Measurements from ENCODE around the gene LLGL2.
A peak's percentile ranks its signal among the peaks of the same experiment; 100 is the strongest.
"Not testable (repeated sequence)": the region's sequence is repeated elsewhere in the genome, so short reads cannot be mapped to it uniquely, and the experiment has no call there.

Gene LLGL2

GRCh38 chr17:75516619-75517296 is 8.7 kb upstream of the LLGL2 start:
- H3K4me3 ChIP-seq (ENCODE audit: low read length): peak overlapping the region; percentile 79
- DNase-seq (ENCODE audit: low read depth, low spot score): no peak

GRCh38 chr17:75517297-75517865 is 8.1 kb upstream of the LLGL2 start:
- DNase-seq (ENCODE audit: low read depth, low spot score): no peak
- peak overlapping the region; percentile 79 for H3K4me3 ChIP-seq (ENCODE audit: low read length)

GRCh38 chr17:75518201-75518600 is 7.3 kb upstream of the LLGL2 start:
- peak; percentile 94 for DNase-seq (ENCODE audit: low read depth, low spot score)
- H3K4me3 ChIP-seq (ENCODE audit: low read length): peak overlapping the region; percentile 79

GRCh38 chr17:75518983-75519537 is 6.4 kb upstream of the LLGL2 start:
- DNase-seq (ENCODE audit: low read depth, low spot score): no peak
- H3K4me3 ChIP-seq (ENCODE audit: low read length): no peak overlapping the region

GRCh38 chr17:75520413-75520812 is 5.1 kb upstream of the LLGL2 start:
- H3K4me3 ChIP-seq (ENCODE audit: low read length); DNase-seq (ENCODE audit: low read depth, low spot score): not testable (repeated sequence)

GRCh38 chr17:75521290-75521689 is 4.2 kb upstream of the LLGL2 start:
- H3K4me3 ChIP-seq (ENCODE audit: low read length): no peak overlapping the region
- DNase-seq (ENCODE audit: low read depth, low spot score): no peak

GRCh38 chr17:75521951-75522727 is 3.4 kb upstream of the LLGL2 start:
- DNase-seq (ENCODE audit: low read depth, low spot score): no peak
- H3K4me3 ChIP-seq (ENCODE audit: low read length): no peak overlapping the region

- H3K4me3 ChIP-seq (ENCODE audit: low read length): no peak overlapping the region
- DNase-seq (ENCODE audit: low read depth, low spot score): no peak
Observed at GRCh38 chr17:75523647-75524046, 1.9 kb upstream of the LLGL2 start.

- no peak overlapping the region for H3K4me3 ChIP-seq (ENCODE audit: low read length)
- DNase-seq (ENCODE audit: low read depth, low spot score): no peak
Observed at GRCh38 chr17:75524269-75524969, 1.1 kb upstream of the LLGL2 start.

- no peak for DNase-seq (ENCODE audit: low read depth, low spot score)
- H3K4me3 ChIP-seq (ENCODE audit: low read length): peak overlapping the region; percentile 49
Observed at GRCh38 chr17:75525806-75526554, 483 bp downstream of the LLGL2 start.

- no peak for DNase-seq (ENCODE audit: low read depth, low spot score)
- no peak overlapping the region for H3K4me3 ChIP-seq (ENCODE audit: low read length)
Observed at GRCh38 chr17:75526555-75527270, 1.2 kb downstream of the LLGL2 start.

GRCh38 chr17:75530837-75531720 is 5.6 kb downstream of the LLGL2 start:
- no peak for DNase-seq (ENCODE audit: low read depth, low spot score)
- H3K4me3 ChIP-seq (ENCODE audit: low read length): no peak overlapping the region

GRCh38 chr17:75531721-75532072 is 6.2 kb downstream of the LLGL2 start:
- no peak for DNase-seq (ENCODE audit: low read depth, low spot score)
- no peak overlapping the region for H3K4me3 ChIP-seq (ENCODE audit: low read length)

GRCh38 chr17:75535119-75535537 is 9.6 kb downstream of the LLGL2 start:
- DNase-seq (ENCODE audit: low read depth, low spot score): peak; percentile 30
- H3K4me3 ChIP-seq (ENCODE audit: low read length): no peak overlapping the region

- no peak for DNase-seq (ENCODE audit: low read depth, low spot score)
- H3K4me3 ChIP-seq (ENCODE audit: low read length): no peak overlapping the region
Observed at GRCh38 chr17:75535871-75536270, 10.4 kb downstream of the LLGL2 start.

- no peak overlapping the region for H3K4me3 ChIP-seq (ENCODE audit: low read length)
- DNase-seq (ENCODE audit: low read depth, low spot score): no peak
Observed at GRCh38 chr17:75536366-75536765, 10.9 kb downstream of the LLGL2 start.

- H3K4me3 ChIP-seq (ENCODE audit: low read length): no peak overlapping the region
- no peak for DNase-seq (ENCODE audit: low read depth, low spot score)
Observed at GRCh38 chr17:75539967-75540729, 14.7 kb downstream of the LLGL2 start.

All from Jurkat, Clone E6-1 (cell line).